Stimulated activated naive CD8-positive, alpha-beta T cell treated with anti-CD3 and anti-CD28 coated beads, Interleukin-15, Interleukin-2, amounts not matched to agents 100 ng/mL and 50 ng/mL, for 24 hours (primary cell): ENCODE results near the gene MYBPC3.

Experiments
- H3K27ac Mint-ChIP-seq: one replicate; pipeline ENCODE4 v1.8.0; 2021; ENCODE audit warnings: mild to moderate bottlenecking, mixed read lengths
- H3K27me3 Mint-ChIP-seq: one replicate; pipeline ENCODE4 v1.8.0; 2021; ENCODE audit warnings: mixed read lengths
- H3K36me3 Mint-ChIP-seq: one replicate; pipeline ENCODE4 v1.8.0; 2021; ENCODE audit warnings: low read depth, mixed read lengths
- H3K4me1 Mint-ChIP-seq: one replicate; pipeline ENCODE4 v1.8.0; 2021; ENCODE audit warnings: low read depth, mixed read lengths
- H3K4me3 Mint-ChIP-seq: one replicate; pipeline ENCODE4 v1.8.0; 2021; ENCODE audit warnings: mild to moderate bottlenecking, mixed read lengths
- H3K9me3 Mint-ChIP-seq: one replicate; pipeline ENCODE4 v1.8.0; 2021; ENCODE audit warnings: mixed read lengths

The MYBPC3 gene

DNA sequence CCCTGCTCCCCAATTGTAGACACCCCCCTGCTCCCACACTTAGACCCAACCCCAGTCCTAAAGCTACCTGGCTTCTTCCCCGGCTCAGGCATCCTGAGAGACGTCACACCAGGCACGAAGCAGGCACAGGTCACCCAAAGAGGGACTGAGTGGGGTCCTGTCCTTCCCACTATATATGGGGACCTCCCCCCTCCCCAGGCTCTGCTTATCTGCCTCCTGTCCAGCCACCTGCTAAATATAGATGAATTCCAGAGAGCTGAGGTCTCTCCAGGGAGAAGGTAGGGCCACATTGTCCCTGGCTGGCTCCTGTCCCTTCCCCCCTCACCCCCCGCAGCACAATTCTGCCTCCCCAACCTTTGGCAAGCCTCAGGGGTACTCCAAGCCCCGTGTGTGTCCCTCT is at the start of gene MYBPC3:
TSS of gene MYBPC3 (minus strand) at position 147 of the 400 bp plus-strand sequence. CDS start at position 92, 55 bp downstream.
- H3K4me3 Mint-ChIP-seq: no peak within 1 kb of the TSS
- no peaks in the 10 kb centered on the region for H3K4me1 Mint-ChIP-seq
- H3K36me3 Mint-ChIP-seq: no peaks in the 10 kb centered on the region
- no peak within 1 kb of the TSS for H3K27ac Mint-ChIP-seq
- H3K27me3 Mint-ChIP-seq: no peaks in the 10 kb centered on the region
- no peaks in the 10 kb centered on the region for H3K9me3 Mint-ChIP-seq

DNA sequence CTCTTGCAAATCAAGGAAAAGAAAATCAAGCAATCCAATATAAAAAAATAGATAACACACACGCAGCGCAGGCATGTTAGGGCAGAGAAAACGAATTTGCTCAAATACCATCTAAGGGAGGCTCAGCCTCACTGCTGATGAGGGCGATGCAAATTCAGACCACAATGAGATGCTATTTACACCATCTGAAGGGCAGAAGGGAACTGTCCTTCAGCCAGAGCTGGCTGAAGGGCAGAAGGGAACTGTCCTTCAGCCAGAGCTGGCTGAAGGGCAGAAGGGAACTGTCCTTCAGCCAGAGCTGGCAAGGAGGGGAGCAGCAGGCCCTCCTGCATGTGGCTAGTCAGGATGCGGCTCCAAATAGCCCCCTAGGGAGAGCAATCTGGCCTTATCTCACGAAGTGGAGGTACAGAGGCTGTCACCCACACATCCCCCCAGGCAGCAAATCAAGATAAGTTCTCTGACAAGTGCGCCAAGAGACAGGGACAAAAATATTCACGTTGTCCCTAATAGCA is 48.3 kb upstream of the MYBPC3 start:
- H3K36me3 Mint-ChIP-seq: no peaks in the 10 kb centered on the region
- no peaks in the 10 kb centered on the region for H3K27me3 Mint-ChIP-seq
- peak overlapping the region; percentile 66 for H3K4me3 Mint-ChIP-seq
- peak overlapping the region; percentile 74 for H3K27ac Mint-ChIP-seq
- H3K9me3 Mint-ChIP-seq: no peaks in the 10 kb centered on the region
- H3K4me1 Mint-ChIP-seq: peaks cover 15% of the 10 kb centered on the region

DNA sequence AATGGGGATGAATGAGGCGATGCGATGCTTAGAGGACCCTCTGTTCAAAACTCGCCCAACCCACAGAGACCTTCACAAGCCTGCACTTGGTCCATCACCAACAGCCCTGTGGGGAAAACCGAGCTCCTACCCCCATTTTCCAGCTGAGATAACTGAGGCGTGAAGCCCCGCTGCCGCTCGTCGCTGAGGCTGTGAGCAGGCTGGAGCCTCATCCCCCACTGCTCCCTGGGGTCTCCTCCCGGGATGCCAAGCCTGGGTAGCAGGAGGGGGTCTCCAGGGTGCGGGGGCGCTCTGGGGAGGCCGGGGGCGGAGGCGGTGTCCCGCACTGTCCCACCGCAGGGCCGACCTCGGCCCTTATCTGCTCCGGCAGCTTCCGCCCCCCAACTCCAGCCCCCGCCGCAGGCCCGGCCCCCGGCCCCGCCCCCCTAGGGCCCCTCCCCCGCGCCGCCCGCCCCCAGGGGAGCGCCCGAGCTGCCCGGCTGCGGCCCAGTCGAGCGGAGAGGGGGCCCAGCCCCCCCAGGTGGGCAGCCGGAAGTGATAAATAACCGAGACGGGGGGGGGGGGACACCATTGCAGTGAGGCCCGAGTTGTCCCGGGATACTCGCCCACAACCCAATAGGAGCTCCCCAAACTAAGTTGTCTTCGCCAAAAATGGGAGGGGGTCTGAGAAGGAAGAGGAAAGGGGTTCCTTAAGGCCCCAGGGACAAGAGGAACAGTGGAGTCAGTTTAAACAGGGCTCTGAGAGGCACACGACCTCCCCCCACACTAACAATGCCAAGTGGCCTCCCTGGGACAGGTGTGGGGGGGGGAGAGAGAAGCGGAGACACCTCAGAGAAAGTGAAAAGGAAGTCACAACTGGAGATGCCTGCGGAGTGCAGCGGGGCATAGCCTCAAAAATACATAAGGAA is 47.6 kb upstream of the MYBPC3 start:
- H3K27me3 Mint-ChIP-seq: no peaks in the 10 kb centered on the region
- H3K9me3 Mint-ChIP-seq: no peaks in the 10 kb centered on the region
- H3K27ac Mint-ChIP-seq: peak overlapping the region; percentile 74
- H3K4me3 Mint-ChIP-seq: peak overlapping the region; percentile 74
- no peaks in the 10 kb centered on the region for H3K36me3 Mint-ChIP-seq
- H3K4me1 Mint-ChIP-seq: peaks cover 22% of the 10 kb centered on the region

DNA sequence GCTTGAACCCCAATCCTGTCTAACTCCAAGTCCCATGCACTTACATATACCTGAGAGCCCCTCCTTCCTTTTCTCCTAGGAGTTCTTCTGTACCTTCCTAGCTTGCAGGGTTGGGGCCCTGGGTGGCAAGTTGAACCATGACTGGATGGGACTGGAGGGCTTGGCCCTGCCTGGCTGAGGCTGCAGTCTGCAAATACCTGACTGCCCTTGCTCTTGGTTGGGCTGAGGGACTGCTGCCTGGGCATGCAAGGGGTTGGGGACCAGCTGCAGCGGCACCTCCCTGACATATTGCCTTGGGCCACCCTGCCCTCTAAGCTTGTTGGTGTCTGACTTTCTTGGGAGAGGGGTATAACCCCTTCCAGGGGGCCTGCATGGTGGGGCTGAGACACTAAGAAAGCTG is 46.0 kb upstream of the MYBPC3 start:
- no peaks in the 10 kb centered on the region for H3K27me3 Mint-ChIP-seq
- no peaks in the 10 kb centered on the region for H3K9me3 Mint-ChIP-seq
- H3K27ac Mint-ChIP-seq: no peak overlapping the region
- no peak overlapping the region for H3K4me3 Mint-ChIP-seq
- peaks cover 37% of the 10 kb centered on the region for H3K4me1 Mint-ChIP-seq
- no peaks in the 10 kb centered on the region for H3K36me3 Mint-ChIP-seq

DNA sequence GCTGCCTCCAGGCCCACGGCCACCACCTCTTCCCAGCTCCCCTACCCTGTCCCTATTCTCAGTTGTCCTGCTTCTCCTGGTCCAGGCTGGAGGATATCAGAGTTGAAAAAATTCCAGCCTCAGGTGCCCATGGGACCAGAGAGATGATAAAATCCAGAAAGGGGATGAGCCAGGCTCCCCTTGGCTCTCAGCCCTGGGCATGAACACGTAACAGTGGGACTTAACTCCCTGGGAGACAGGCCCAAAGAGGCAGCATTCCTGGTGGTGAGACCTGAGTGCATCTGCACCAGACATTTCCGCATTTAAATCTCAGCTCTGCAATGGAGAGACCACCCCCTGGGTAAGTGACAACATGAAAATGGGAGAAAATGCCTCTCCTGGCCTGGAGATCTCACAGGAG is 45.5 kb upstream of the MYBPC3 start:
- H3K4me3 Mint-ChIP-seq: no peak overlapping the region
- no peak overlapping the region for H3K27ac Mint-ChIP-seq
- H3K9me3 Mint-ChIP-seq: no peaks in the 10 kb centered on the region
- H3K27me3 Mint-ChIP-seq: no peaks in the 10 kb centered on the region
- H3K36me3 Mint-ChIP-seq: no peaks in the 10 kb centered on the region
- peaks cover 40% of the 10 kb centered on the region for H3K4me1 Mint-ChIP-seq

DNA sequence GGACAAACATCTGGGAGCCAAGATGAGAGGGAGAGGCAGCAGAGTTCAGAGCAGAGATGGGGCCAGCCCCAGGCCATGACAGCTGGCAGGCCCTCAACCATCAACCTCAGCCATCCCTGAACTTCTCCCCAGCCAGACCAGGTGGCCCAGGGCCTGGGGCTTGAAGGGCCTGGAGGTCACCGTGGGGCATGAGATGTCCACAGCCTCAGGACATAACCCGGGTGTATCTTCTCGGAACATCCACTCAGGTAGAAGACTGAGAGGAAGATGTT is 43.5 kb upstream of the MYBPC3 start:
- no peaks in the 10 kb centered on the region for H3K36me3 Mint-ChIP-seq
- H3K4me1 Mint-ChIP-seq: peaks cover 53% of the 10 kb centered on the region
- H3K4me3 Mint-ChIP-seq: no peak overlapping the region
- H3K9me3 Mint-ChIP-seq: no peaks in the 10 kb centered on the region
- H3K27ac Mint-ChIP-seq: peak overlapping the region; percentile 90
- H3K27me3 Mint-ChIP-seq: no peaks in the 10 kb centered on the region

DNA sequence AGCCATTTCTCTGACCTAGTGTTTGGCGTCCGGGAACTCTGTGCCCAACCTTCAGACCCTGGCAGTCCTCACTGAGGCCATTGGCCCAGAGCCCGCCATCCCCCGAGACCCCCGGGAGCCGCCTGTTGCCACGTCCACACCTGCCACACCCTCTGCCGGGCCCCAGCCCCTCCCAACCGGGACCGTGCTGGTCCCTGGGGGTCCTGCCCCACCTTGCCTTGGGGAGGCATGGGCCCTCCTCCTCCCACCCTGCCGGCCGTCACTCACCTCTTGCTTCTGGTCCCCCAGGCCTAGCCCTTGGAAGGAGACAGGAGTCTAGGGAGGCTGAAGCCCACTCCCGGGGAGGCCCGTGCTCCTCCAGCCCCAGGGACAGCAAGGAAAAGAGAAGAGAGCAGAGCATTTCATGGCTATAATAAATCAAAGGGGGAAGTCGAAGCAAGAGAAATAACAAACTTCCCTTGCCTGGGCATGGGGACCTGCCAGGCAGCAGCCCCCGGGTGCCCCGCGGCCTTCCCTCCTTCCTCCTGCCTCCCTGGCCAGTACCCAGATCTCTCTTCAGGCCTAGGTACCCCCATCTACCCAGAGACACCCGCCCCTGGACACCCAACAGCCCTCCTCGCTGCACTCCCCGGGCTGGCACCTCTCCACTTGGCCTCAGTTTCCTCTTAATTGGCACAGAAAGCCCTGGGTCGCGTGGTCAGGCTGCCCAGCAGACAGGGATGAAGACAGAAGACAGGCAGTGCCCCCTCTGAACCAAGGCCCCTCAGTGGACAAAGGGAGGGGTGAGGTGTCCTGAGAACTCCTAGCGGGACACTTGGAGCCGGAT is 42.9 kb upstream of the MYBPC3 start:
- H3K4me1 Mint-ChIP-seq: peaks cover 53% of the 10 kb centered on the region
- no peaks in the 10 kb centered on the region for H3K9me3 Mint-ChIP-seq
- peak overlapping the region; percentile 90 for H3K27ac Mint-ChIP-seq
- no peaks in the 10 kb centered on the region for H3K36me3 Mint-ChIP-seq
- H3K27me3 Mint-ChIP-seq: no peaks in the 10 kb centered on the region
- no peak overlapping the region for H3K4me3 Mint-ChIP-seq

DNA sequence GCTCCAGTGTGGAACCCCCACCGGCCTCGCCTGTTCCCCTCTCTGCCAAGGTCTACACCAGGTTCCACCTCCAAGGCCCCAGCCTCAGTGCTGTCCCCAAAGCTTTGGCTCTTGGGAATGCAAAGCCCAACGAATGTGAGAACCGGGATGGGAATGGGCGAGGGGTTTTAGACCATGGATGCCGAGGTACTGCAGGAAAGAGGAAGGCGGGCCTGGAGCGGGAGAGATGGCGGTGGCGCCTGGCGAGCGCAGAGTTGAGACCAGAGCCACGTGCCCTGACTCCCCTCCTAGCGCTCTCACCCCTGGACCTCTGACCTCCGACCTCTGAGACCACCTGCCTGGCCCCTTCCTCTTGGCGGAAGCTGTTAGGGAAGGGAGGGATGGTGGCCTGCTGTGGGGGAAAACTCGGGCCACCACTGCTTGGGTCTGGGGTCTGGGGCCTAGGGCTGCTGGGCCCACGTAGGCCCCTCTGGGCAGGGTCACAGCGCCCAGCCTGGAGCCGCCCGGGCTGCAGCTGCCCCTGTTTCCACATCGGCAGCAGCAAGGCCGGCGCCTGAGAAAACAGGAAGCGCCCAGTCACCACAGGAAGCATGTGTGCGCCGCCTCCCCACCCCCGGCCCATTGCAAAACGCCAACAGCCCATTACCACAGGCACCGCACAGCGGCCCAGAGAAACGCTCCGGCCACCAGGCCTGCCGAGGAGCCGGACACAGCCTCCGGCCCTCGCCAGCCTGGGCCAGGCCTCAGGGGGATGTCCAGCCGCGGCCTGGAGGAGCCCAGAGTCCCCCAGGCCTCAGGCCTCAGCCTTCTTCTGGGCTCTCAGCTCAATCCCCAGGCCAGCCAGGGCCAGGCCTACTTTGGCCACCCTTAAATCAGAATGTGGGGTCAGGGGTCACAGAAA is 42.1 kb upstream of the MYBPC3 start:
- Mint-ChIP-seq H3K9me3 (no peaks in the 10 kb centered on the region), H3K27me3 (no peaks in the 10 kb centered on the region), H3K36me3 (no peaks in the 10 kb centered on the region), H3K27ac (peak overlapping the region; percentile 90), H3K4me1 (peaks cover 52% of the 10 kb centered on the region), H3K4me3 (peak overlapping the region; percentile 49)

DNA sequence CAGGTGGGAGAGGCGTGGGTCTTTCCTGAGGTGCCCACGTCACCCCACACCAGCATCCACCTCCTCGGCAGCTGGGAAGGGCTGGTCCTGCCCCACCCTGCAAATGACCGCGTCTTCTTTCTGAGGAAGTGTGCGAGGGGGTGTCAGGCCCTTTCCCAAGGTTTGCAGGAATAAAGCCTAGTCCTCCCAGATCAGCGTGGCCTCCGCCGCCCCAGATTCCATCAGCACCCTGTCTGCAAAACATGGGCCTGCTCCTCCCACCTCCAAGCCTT is 41.5 kb upstream of the MYBPC3 start:
- H3K27ac Mint-ChIP-seq: peak overlapping the region; percentile 90
- no peaks in the 10 kb centered on the region for H3K27me3 Mint-ChIP-seq
- no peaks in the 10 kb centered on the region for H3K9me3 Mint-ChIP-seq
- H3K4me1 Mint-ChIP-seq: peaks cover 55% of the 10 kb centered on the region
- H3K4me3 Mint-ChIP-seq: no peak overlapping the region
- H3K36me3 Mint-ChIP-seq: no peaks in the 10 kb centered on the region

DNA sequence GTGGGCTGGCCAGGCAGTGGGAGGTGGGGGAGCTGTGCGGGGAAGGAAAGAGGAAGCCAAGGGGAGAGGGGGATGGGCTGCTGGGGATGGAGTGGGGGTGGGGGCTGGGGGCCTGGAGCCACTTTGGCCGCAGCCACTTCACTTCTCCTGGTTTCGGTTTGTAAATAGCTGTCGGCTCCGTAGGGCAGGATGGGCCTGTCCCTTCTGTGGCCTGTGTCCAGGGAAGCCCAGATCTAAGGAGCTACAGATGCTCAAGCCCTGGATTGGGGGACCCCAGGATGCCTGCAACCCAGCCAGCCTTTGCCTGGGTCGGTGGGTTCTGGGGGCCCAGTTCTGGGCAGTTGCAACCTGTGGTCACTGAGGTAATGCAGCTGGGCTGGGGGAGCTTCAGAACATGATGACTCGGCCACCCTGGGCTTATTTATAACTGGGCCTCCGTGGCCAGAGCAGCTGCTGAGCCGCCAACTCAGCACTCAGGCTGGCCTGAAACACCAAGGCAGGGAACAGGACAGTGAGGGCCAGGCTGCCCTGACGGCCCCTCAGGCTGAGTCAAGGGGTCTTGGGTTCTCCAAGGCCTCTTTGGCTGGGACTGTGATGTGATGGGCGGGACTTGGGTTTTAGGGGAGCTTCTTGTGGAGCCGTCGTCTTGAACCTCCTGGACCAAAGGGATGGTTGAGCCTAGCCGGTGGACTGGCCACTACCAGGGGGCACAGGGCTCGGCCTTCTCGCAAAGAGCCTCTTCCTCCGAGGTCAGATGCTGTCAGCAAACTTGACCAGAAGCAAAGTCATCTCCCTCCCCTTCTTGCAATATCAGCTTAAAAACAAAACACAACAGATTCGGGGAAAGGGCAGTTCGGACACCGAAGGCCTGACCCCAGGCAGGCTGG is 40.9 kb upstream of the MYBPC3 start:
- Mint-ChIP-seq H3K4me1 (peaks cover 61% of the 10 kb centered on the region), H3K27me3 (no peaks in the 10 kb centered on the region), H3K36me3 (no peaks in the 10 kb centered on the region), H3K27ac (peak overlapping the region; percentile 90), H3K9me3 (no peaks in the 10 kb centered on the region), H3K4me3 (peak overlapping the region; percentile 20)

DNA sequence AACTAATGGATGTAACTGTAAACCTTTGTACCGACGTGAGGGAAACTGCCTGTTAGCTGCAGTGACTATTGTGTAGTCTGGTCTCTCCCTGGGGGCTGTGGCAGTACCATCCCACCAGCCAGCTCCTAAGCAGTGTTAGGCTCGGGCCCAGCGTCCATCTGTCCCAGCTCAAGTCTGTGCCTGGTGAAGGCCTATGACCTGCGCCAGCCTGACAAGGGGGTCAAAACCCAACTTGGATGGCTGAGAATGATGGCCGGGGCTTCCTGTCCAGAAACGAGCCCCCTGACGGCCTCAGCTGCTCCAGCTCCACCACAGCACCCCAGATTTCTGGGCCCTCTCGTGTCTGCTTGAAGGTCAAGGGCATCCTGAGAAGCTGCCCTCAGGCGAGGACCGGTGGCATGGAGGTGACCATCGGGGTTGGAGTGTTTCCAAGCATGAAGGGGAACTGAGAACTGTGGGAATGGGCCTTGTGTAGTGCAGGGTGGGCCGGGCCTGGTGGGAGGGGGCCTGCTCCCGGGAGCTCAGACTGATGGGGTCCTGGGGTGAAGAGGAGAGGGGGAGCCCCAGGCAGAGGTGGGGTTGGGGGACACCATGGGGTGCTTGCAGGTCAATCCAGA is 40.2 kb upstream of the MYBPC3 start:
- H3K27me3 Mint-ChIP-seq: no peaks in the 10 kb centered on the region
- peaks cover 68% of the 10 kb centered on the region for H3K4me1 Mint-ChIP-seq
- H3K36me3 Mint-ChIP-seq: no peaks in the 10 kb centered on the region
- H3K27ac Mint-ChIP-seq: peak overlapping the region; percentile 31
- H3K9me3 Mint-ChIP-seq: no peaks in the 10 kb centered on the region
- no peak overlapping the region for H3K4me3 Mint-ChIP-seq

DNA sequence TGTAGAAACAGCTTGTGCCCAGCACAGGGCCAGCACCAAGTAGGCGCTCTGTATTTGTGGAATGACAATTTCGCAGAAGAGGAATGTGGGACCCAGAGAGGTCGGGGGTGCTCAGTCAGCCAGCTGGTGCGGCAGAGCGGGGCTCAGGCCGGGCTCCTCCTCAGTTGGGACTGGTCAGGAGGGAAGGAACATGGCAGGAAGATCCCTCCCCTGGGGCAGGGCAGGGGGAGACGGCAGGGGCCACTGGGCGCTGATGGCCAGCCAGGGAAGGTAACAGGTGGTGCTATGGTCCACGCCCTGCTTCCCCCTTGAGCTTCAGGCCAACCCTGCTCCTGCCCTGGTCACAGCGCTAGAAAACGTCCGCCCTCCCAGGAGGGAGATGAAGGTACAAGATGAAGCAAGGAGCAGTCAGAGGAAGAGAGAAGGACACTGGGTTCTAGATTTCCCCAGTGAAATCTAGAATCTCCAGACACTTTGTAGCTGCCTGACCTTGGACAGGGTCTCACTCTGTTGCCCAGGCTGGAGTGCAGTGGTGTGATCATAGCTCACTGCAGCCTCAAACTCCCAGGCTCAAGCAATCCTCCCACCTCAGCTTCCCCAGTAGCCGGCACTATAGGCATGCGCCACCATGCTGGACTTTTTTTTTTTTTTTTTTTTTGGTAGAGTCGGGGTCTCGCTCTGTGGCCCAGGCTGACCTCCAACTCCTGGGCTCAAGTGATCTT is 39.4 kb upstream of the MYBPC3 start:
- Mint-ChIP-seq H3K36me3 (no peaks in the 10 kb centered on the region), H3K4me1 (peaks cover 68% of the 10 kb centered on the region), H3K27me3 (no peaks in the 10 kb centered on the region), H3K9me3 (no peaks in the 10 kb centered on the region), H3K27ac (peak overlapping the region; percentile 31), H3K4me3 (no peak overlapping the region)

DNA sequence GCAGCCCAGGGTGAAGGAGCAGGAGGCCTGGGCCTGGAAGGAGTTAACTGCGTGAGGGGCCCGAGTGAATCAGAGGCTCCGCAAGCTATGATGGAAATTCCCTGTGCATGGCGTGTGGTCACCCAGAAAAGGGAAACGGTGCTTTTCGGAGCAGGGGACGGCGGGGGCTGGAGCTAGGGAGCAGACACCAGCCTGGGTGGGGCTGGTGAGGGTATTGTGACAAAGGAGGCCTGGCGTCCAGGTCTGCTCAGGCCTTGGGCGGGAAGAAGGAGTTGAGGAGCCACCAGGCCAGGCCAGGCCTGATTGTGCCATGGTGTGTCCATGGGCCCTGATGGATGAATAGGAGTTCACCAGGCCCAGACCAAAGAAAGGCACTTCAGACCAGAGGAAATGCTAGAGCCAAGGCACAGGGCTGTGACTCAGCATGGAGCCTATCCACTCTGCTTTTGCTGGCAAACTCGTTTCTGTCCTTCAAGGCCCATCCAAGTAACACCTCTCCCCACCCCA is 38.6 kb upstream of the MYBPC3 start:
- no peaks in the 10 kb centered on the region for H3K27me3 Mint-ChIP-seq
- no peaks in the 10 kb centered on the region for H3K9me3 Mint-ChIP-seq
- peaks cover 68% of the 10 kb centered on the region for H3K4me1 Mint-ChIP-seq
- no peak overlapping the region for H3K4me3 Mint-ChIP-seq
- H3K36me3 Mint-ChIP-seq: no peaks in the 10 kb centered on the region
- no peak overlapping the region for H3K27ac Mint-ChIP-seq
